GM19395 (cell line): ENCODE results near the gene SMYD2.

ENCODE experiments used
- ATAC-seq: cut with Tn5 transposase; IDR thresholded peaks from one replicate; pipeline ENCODE4 v1.9.1; 2021; ENCODE audit warnings: mild to moderate bottlenecking, moderate library complexity; ENCODE audit not compliant: unreplicated experiment

Gene SMYD2

DNA sequence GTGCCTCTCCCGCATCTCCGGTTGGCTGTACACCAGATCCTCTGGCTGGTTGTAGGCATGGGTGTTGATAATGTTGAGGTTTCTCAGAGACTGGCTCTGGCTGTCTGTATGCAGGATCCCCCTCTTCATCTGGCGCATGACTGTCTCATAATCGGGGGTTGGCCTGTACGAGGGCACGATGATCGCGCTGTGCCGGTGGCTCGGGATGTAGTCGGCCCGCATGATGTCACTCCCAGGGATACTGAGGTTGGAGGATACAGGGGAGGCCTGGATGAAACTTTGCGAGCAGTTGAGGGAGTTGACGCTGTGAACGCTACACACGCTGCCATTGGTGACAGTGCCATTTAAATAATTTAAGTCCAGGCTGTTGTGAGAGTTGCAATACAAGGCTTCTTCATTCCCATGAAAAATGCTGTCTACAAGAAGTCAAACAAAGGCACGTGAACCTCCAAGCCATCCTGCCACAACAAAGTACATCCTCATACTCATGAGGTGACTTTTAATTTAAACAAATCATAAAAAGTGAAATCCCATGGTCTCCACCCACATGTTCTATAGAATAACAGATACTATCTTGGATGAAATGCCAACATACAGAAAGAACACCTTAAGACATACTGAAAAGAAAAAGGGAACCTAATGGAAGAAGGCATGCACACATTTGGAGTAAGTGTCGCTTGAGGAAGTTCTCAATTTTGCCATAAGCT is 103.6 kb downstream of the SMYD2 start:
- ATAC-seq, result no peak

GRCh38 chr1:214385428-214385827 is 104.5 kb downstream of the SMYD2 start:
- ATAC-seq, result no peak

GRCh38 chr1:214386333-214386732 is 105.4 kb downstream of the SMYD2 start:
- ATAC-seq, result no peak
